Small intestine (tissue), 4 donors: ENCODE data around the gene WFDC6. TPM values are rescaled to one million over a fixed set of nuclear protein-coding genes. Genes with fewer than 3 reads are reported as not detected.

Source experiments
- polyA plus RNA-seq, 4 donors: library from polyadenylated mRNA; stranded (reverse) in 3 of 4; unstranded in 1 of 4; fragments of 200-250 nt in 3 of 4; fragments of 120-200 nt in 1 of 4; gene quantifications; one replicate each; pipeline versions ENCODE4 v1.2.1 to v1.2.3, GENCODE V29; 2013
- donor health status: healthy with polysubstance abuse.
- donor health status: Bipolar disorder and iron deficiency.
- donor health status: healthy.

The WFDC6 gene
- polyA plus RNA-seq, 4 donors, result not detected

Other genes with a start within 250 kb of the WFDC6 start
- gene RBPJL, start 232.6 kb downstream of the WFDC6 start, polyA plus RNA-seq, result 1 to 10 TPM in 1 of 4 donors, under 1 TPM in 1, not detected in 2; 0.04 to 1.4 TPM
- gene MATN4, start 231.2 kb downstream of the WFDC6 start, polyA plus RNA-seq, result under 1 TPM in 1 of 4 donors, not detected in 3; 0.07 TPM
- gene SDC4, start 191.1 kb downstream of the WFDC6 start, polyA plus RNA-seq, result 10 to 100 TPM; 14.3 to 95.8 (median 23.5) TPM
- 10 to 100 TPM; 13.6 to 40.3 (median 26.9) TPM for gene SYS1, start 176.3 kb downstream of the WFDC6 start, polyA plus RNA-seq
- under 1 TPM in 2 of 4 donors, not detected in 2; 0.19 to 0.84 TPM for gene TP53TG5, start 161.2 kb downstream of the WFDC6 start, polyA plus RNA-seq
- 100 to 1,000 TPM in 2 of 4 donors, 10 to 100 TPM in 2; 46.1 to 114 (median 101) TPM for gene DBNDD2, start 131.2 kb downstream of the WFDC6 start, polyA plus RNA-seq
- gene PIGT, start 123.3 kb downstream of the WFDC6 start, polyA plus RNA-seq, result 100 to 1,000 TPM in 1 of 4 donors, 10 to 100 TPM in 3; 49.7 to 119 (median 68.1) TPM
- gene WFDC2, start 69.7 kb downstream of the WFDC6 start, polyA plus RNA-seq, result 1 to 10 TPM; 1.8 to 7.8 (median 3.9) TPM
- gene SPINT3, start 23.9 kb downstream of the WFDC6 start, polyA plus RNA-seq, result not detected
- gene EPPIN, start 7.9 kb upstream of the WFDC6 start, polyA plus RNA-seq, result not detected
- gene WFDC8, start 39.8 kb upstream of the WFDC6 start, polyA plus RNA-seq, result not detected
- not detected for gene WFDC10A, start 90.3 kb upstream of the WFDC6 start, polyA plus RNA-seq
- gene WFDC9, start 91.8 kb upstream of the WFDC6 start, polyA plus RNA-seq, result not detected
- not detected for gene WFDC11, start 130.8 kb upstream of the WFDC6 start, polyA plus RNA-seq
- gene WFDC13, start 162.6 kb upstream of the WFDC6 start, polyA plus RNA-seq, result under 1 TPM in 1 of 4 donors, not detected in 3; 0.04 TPM
- under 1 TPM in 1 of 4 donors, not detected in 3; 0.16 TPM for gene WFDC10B, start 165.5 kb upstream of the WFDC6 start, polyA plus RNA-seq
- not detected for gene SPINT4, start 182.9 kb upstream of the WFDC6 start, polyA plus RNA-seq